Renal cortex interstitium (tissue), 11 donors: ENCODE data around the gene PYGB. TPM values are rescaled to one million over a fixed set of nuclear protein-coding genes. Genes with fewer than 3 reads are reported as not detected.
"Not testable (repeated sequence)": the region's sequence is repeated elsewhere in the genome, so short reads cannot be mapped to it uniquely, and the experiment has no call there.

Source experiments
- DNase-seq, 11 donors: peaks; one replicate each; pipeline ENCODE4 v3.0.0-alpha.2; 2013; ENCODE audit warnings: low read depth in 9 of 11, low spot score in 4 of 11; ENCODE audit errors: extremely low read depth in 1 of 11
- polyA plus RNA-seq, 3 donors: library from polyadenylated mRNA; unstranded; fragments of 120-200 nt; gene quantifications; one replicate each; pipeline ENCODE4 v1.2.1, GENCODE V29; 2013; ENCODE audit not compliant: insufficient read length in 3 of 3

Gene PYGB
- polyA plus RNA-seq, 3 donors = 45.6 to 53.2 (median 51.1) TPM

DNA sequence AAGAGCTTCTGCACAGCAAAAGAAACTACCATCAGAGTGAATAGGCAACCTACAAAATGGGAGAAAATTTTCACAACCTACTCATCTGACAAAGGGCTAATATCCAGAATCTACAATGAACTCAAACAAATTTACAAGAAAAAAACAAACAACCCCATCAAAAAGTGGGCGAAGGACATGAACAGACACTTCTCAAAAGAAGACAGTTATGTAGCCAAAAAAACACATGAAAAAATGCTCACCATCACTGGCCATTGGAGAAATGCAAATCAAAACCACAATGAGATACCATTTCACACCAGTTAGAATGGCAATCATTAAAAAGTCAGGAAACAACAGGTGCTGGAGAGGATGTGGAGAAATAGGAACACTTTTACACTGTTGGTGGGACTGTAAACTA is 87.1 kb downstream of the PYGB start:
- DNase-seq = not testable (repeated sequence)

DNA sequence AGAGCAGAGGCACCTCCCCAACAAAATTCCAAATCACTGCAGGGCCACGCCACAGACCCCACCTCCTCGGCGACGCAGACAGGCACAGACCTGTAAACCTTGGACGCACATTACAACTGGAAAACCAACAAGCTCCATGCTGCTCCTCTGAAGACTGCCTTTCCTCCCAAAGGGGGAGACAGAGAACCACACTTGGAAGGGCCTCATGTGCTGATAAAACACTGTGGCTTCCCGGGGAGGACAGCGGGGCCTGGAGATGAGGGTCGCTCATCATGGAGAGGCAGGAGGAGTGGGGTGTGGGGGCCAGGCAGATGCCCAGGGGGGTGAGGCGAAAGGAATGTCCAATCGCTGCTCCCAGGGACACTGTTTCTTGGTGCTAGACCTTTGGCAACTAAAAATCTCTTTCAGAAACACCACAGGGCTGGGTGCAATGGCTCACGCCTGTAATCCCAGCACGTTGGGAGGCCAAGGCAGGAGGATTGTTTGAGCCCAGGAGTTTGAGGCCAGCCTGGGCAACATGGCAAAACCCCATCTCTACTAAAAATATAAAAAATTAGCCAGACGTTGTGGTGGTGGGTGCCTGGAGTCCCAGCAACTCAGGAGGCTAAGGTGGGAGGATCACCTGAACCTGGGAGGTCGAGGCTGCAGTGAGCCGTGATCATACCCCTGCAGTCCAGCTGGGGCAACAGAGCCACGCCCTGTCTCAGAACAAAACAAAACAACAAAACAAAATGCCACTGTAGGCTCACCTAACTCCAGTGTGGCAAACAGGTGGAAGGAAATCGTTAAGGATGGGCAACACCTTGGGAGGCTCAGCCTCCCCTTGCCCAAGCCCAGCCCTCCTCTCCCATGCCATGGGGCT is 88.9 kb downstream of the PYGB start:
- no peak for DNase-seq

DNA sequence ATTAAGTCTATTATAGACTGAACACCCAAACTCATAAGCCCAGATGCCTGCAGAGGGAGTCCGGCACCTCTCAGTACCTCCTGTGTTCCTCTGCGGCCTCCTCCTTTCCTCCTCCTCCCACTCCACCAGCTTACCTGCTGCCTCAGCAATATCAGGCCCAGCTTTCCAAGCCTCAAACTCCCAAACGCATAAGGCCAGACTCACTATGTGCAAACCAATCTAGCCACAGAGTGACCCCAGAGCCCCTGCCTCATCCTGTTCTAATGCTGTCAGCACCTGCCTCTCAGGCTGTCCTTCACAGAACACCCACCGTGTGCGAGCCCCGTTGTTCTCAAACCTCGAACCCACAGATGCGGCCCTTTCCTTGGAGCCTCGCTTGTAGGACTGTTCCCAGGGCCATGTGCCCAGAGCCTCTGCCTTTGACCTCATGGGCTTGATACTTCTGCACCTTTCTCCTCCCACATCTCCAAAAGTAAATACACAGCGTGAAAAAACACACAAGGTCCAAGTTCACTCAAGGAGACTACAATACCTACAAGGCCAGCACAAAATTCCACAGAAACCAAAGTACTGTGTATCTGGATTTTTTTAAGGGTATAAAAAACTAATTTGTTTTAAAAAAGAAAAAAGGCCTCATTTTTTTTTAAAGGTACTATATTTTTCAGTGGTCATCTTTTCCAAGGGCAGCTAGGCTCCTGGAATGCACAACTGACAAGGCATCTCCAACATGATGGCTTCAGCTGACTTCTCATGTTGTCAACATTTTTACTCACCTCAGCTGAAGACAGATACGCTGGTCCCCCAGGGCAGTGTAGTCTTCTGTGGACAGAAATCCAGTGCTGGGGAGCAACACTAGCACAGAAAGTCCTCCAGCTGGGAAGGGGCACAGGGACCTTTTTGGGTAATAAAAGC is 90.5 kb downstream of the PYGB start:
- no peak for DNase-seq

- DNase-seq = no peak
Measured at GRCh38 chr20:25339608-25340007, 91.7 kb downstream of the PYGB start.

DNA sequence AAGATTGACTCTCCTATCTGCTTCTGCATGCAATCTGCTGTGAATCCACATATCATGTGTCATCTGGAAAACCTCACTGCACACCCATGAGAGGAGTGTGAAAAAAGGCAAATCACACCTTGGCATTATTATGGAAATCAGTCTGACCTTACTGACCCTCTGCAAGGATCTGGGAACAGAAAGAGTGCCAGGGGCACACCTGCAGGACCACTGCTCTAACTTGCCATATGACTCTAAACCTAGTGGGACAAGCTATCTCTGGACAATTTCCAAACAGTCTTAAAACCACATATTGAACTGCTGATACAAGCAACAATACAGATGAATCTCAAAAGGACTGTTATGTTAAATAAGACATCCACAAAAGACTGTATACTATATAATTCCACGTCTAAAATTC is 92.5 kb downstream of the PYGB start:
- DNase-seq = no peak

DNA sequence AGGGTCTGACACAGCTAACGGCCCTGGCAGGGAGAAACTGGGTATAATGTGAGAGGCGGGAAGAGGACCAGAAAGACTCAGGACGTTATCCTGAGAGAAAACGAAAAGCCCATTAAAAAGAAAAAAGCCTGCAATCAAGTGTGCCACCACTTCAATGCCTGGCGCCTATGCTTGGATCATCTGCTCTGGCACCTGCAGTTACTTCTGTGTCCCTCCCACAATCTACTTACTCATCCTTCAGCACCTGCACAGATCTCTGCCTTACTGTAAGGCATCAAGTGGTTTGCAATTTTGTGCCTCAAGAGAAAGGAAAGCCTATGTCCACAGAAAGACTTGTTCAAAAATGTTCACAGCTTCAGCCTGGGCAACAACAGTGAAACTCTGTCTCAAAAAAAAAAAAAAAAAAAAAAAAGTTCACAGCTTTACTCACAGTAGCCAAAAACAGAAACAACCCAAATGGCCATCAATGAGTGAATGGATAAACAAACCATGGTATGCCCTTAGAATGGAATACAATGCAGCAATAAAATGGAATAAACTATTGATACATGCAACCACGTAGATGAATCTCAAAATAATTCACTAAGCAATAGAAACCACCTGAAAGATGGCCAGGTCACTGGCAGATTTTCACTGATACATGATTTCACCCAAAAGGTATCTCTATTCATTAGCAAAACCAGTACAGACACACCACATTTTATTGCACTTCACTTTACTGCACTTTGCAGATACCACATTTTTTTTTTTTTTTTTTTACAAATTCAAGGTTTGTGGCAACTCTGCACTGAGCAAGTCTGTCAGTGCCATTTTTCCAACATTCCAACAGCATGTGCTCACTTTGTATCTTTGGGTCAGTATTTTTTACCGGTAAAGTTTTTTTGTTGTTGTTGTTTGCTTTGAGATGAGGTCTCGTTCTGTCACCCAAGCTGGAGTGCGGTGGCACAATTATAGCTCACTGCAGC is 94.1 kb downstream of the PYGB start:
- DNase-seq = no peak

GRCh38 chr20:25344634-25345033 is 96.7 kb downstream of the PYGB start:
- DNase-seq = no peak

DNA sequence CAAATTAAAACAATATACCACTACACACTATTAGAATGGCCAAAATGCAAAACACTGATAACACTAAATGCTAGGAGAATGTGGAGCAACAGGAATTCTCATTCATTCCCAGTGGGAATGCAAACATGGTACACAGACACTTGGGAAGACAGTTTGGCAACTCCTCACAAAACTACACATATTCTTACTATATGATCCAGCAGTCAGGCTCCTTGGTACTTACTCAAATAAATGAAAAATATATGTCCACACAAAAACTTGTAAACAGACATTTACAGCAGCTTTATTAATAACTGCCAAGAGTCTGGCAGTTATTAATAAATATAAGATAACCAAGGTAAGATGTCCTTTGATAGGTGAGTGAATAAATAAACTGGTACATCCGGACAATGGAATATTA is 97.8 kb downstream of the PYGB start:
- DNase-seq = no peak

DNA sequence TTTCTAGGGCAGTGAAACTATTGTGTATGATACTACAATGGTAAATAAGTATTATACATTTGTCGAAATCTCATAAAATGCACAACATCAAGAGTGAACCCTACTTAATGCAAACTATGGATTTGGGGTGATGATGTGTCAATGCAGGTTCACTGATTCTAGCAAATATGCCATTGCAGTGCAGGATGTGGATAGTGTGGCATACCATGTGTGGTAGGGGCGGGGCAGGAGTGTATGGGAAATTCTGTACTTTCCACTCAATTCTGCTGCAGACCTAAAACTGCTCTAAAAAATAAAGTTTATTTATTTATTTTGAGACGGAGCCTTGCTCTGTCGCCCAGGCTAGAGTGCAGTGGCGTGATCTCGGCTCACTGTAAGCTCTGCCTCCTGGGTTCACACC is 98.5 kb downstream of the PYGB start:
- no peak for DNase-seq

Other genes starting within 250 kb of the PYGB start
- 10 to 100 TPM; 26.9 to 32.1 (median 27.1) TPM for gene ACSS1, start 189.9 kb upstream of the PYGB start, polyA plus RNA-seq
- gene VSX1, start 165.9 kb upstream of the PYGB start, polyA plus RNA-seq = not detected
- gene ENTPD6, start 52.4 kb upstream of the PYGB start, polyA plus RNA-seq = 10 to 100 TPM; 45.1 to 50.4 (median 48.9) TPM
- gene ABHD12, start 142.8 kb downstream of the PYGB start, polyA plus RNA-seq = 10 to 100 TPM; 40.0 to 49.7 (median 47.9) TPM
- gene GINS1, start 159.6 kb downstream of the PYGB start, polyA plus RNA-seq = 10 to 100 TPM; 18.9 to 21.0 (median 21.0) TPM